ENCODE results near the gene NOL7. TPM values are rescaled to one million over a fixed set of nuclear protein-coding genes. Genes with fewer than 3 reads are reported as not detected.

NOL7 gene
- total and polyA plus RNA-seq, 2 donors (not counting 3 experiments of a cell fraction or from before 2014, with no cell fraction given): 36.3 to 80.0 TPM

GRCh38 chr6:13600036-13600435 is 15.1 kb upstream of the NOL7 start:
- no peak overlapping the region for H3K4me2 ChIP-seq (ENCODE audit: insufficient read depth, low read length)
- dilution Hi-C loops (cut with MboI; ENCODE audit: extremely low pct_ligation_motif_present, low sequenced_read_pairs) (no loop called here), intact Hi-C loops (cut with micrococcal nuclease) (no loop called here)
- DNase-seq (ENCODE audit: low read depth, low spot score) (no peak), FAIRE-seq (no peak)
- TF ChIP-seq FOS (IDR thresholded peaks at IDR 0.05; ENCODE audit: borderline replicate concordance, insufficient read depth, low read length) (no peak), MYC (IDR thresholded peaks at IDR 0.05; ENCODE audit: low read depth, low read length) (no peak), MAX (IDR thresholded peaks at IDR 0.05; ENCODE audit: insufficient read depth, insufficient read length) (no peak), GATA2 (IDR thresholded peaks at IDR 0.05; ENCODE audit: insufficient read depth, insufficient read length, low read depth, low read length) (no peak), JUN (IDR thresholded peaks at IDR 0.05; ENCODE audit: borderline replicate concordance, insufficient read depth, insufficient read length, low read depth) (no peak), POLR2AphosphoS5 (IDR thresholded peaks at IDR 0.05; ENCODE audit: insufficient read depth, low read depth, low read length) (no peak), CTCF (IDR thresholded peaks at IDR 0.05; ENCODE audit: extremely low read depth in 1 of 2, insufficient read depth in 1 of 2, low read depth in 1 of 2, low read length in 2 of 2) (no peak), EZH2 (IDR thresholded peaks at IDR 0.05; ENCODE audit: borderline replicate concordance, low read depth, low read length, severe bottlenecking) (no peak), POLR2A (IDR thresholded peaks at IDR 0.05; ENCODE audit: low read depth, low read length) (no peak)
- ChIA-PET POLR2A (no interaction called here), CTCF (no interaction called here)
- BruUV-seq (replicated peaks): no TSS peak
- no peaks in the 10 kb centered on the region for H3K79me2 ChIP-seq (ENCODE audit: control insufficient read depth, insufficient read depth, low read length)
- no peaks in the 10 kb centered on the region for H3K9me1 ChIP-seq (replicated peaks; ENCODE audit: control insufficient read depth, extremely low read depth, insufficient read depth, low read length)
- no peak overlapping the region for H2AFZ ChIP-seq (ENCODE audit: low read depth, low read length)
- H3K9ac ChIP-seq (replicated peaks; ENCODE audit: extremely low read depth, insufficient read depth, low read length): no peak overlapping the region
- H3K4me3 ChIP-seq (replicated peaks in 1 of 3; ENCODE audit: insufficient read depth in 1 of 3, low read depth in 1 of 3, low read length in 3 of 3): no peak overlapping the region
- no peaks in the 10 kb centered on the region for H4K20me1 ChIP-seq (replicated peaks; ENCODE audit: control insufficient read depth, extremely low read depth, insufficient read depth, low read length)
- no peak overlapping the region for H3K27ac ChIP-seq (ENCODE audit: insufficient read depth, low read depth, low read length)
- H3K27me3 ChIP-seq (ENCODE audit: control insufficient read depth in 2 of 2, insufficient read depth in 2 of 2, low read length in 2 of 2): no peaks in the 10 kb centered on the region
- peaks cover 0 to 6% of the 10 kb centered on the region in 2 experiments for H3K36me3 ChIP-seq (ENCODE audit: control insufficient read depth in 2 of 2, extremely low read depth in 1 of 2, insufficient read depth in 2 of 2, low read length in 2 of 2)
- no peaks in the 10 kb centered on the region for H3K9me3 ChIP-seq (replicated peaks; ENCODE audit: control insufficient read depth, insufficient read depth, low read length)
- H3K4me1 ChIP-seq (ENCODE audit: control insufficient read depth, extremely low read depth, insufficient read depth, low read length): no peaks in the 10 kb centered on the region
